Esophagus muscularis mucosa (tissue), 4 donors: Measurements from ENCODE around the gene PAX6. TPM values are rescaled to one million over a fixed set of nuclear protein-coding genes. Genes with fewer than 3 reads are reported as not detected.
"Not testable (repeated sequence)": the region's sequence is repeated elsewhere in the genome, so short reads cannot be mapped to it uniquely, and the experiment has no call there.

Experiments
- DNase-seq: peaks from one replicate; pipeline ENCODE4 v3.0.0-alpha.2; 2017; ENCODE audit errors: extremely low spot score
- H3K27ac ChIP-seq, 4 donors: fragments of 200-600 bp; sonication (generic); replicated peaks in 1 of 4; 1 replicate in 3 of 4; 2 replicates in 1 of 4; pipeline ENCODE4 v1.5.1; 2016 to 2019; ENCODE audit warnings: mild to moderate bottlenecking in 1 of 4
- H3K27me3 ChIP-seq, 4 donors: fragments of 200-600 bp; sonication (generic); one replicate each; pipeline versions ENCODE4 v1.5.1 to v1.6.0; 2016 to 2019
- H3K36me3 ChIP-seq, 4 donors: fragments of 200-600 bp; sonication (generic); one replicate each; pipeline ENCODE4 v1.5.1; 2016 to 2019
- H3K4me1 ChIP-seq, 4 donors: fragments of 200-600 bp; sonication (generic); one replicate each; pipeline ENCODE4 v1.5.1; 2016 to 2019
- H3K4me3 ChIP-seq, 4 donors: fragments of 200-600 bp; sonication (generic); 1 replicate in 2 of 4; 2 replicates in 2 of 4; pipeline ENCODE4 v1.5.1; 2016 to 2019; ENCODE audit warnings: mild to moderate bottlenecking in 4 of 4, moderate library complexity in 1 of 4
- H3K9me3 ChIP-seq, 4 donors: fragments of 200-600 bp; sonication (generic); 1 replicate in 3 of 4; 2 replicates in 1 of 4; pipeline ENCODE4 v1.5.1; 2016 to 2019
- CTCF ChIP-seq, 3 experiments: fragments of 200-600 bp in 2 of 3; fragments of 450-650 bp in 1 of 3; sonication (generic) in 2 of 3; IDR thresholded peaks; one replicate each; pipeline ENCODE4 v1.5.1; 2017 to 2019; ENCODE audit warnings: antibody characterized with exemption in 3 of 3, mild to moderate bottlenecking in 2 of 3, moderate library complexity in 1 of 3
- EP300 ChIP-seq: sonication (generic); formaldehyde crosslinking; IDR thresholded peaks from one replicate; pipeline ENCODE4 v1.6.1; 2017; ENCODE audit warnings: antibody characterized with exemption
- POLR2A ChIP-seq: fragments of 450-650 bp; IDR thresholded peaks from one replicate; pipeline ENCODE4 v1.6.1; 2017; ENCODE audit warnings: antibody characterized with exemption, moderate library complexity, mild to moderate bottlenecking, low read depth
- POLR2AphosphoS5 ChIP-seq, 2 donors: sonication (generic); formaldehyde crosslinking; IDR thresholded peaks; one replicate each; pipeline ENCODE4 v1.6.1; 2017; ENCODE audit warnings: antibody characterized with exemption in 2 of 2
- WGBS: methylation state at CpG from one replicate; pipeline ENCODE4 v1.1.5; 2018; 5-methylcytosine and 5-hydroxymethylcytosine counted together
- intact Hi-C: fragments of 100-400 bp; cut with DNase I; formaldehyde crosslinking; loops from one replicate; pipeline ENCODE4 v1.15.1; 2023
- total RNA-seq, 4 donors: library from RNA; depleted of rRNA; stranded (reverse); fragments of >200 nt; gene quantifications; one replicate each; pipeline versions ENCODE4 v1.1.0 to v1.2.1, GENCODE V29; 2016

The PAX6 gene
- total RNA-seq, 4 donors from 2014 or later: 0.06 TPM; not detected in 3

- no peak for DNase-seq
- H3K27me3 ChIP-seq: no peaks in the 10 kb centered on the region
- no peaks in the 10 kb centered on the region for H3K9me3 ChIP-seq
- 59% methylated on average over 1 of the region's 1 CpG for WGBS
- TF ChIP-seq EP300: no peak
- no peak for TF ChIP-seq POLR2A
- TF ChIP-seq CTCF (IDR thresholded peaks at IDR 0.05): no peak
- no peak for TF ChIP-seq POLR2AphosphoS5 (IDR thresholded peaks at IDR 0.05)
- H3K36me3 ChIP-seq: no peaks in the 10 kb centered on the region
- H3K4me1 ChIP-seq: no peaks in the 10 kb centered on the region
- no peak overlapping the region for H3K4me3 ChIP-seq
- no peak overlapping the region for H3K27ac ChIP-seq
- intact Hi-C loops: no loop called here
Measured at GRCh38 chr11:31747581-31747980, 63.5 kb downstream of the PAX6 start.

GRCh38 chr11:31740731-31741368, 70.3 kb downstream of the PAX6 start:
- 96% methylated on average over 26 of the region's 26 CpGs for WGBS

GRCh38 chr11:31740131-31740530, 71.0 kb downstream of the PAX6 start:
- intact Hi-C loops: no loop called here
- DNase-seq: no peak
- TF ChIP-seq POLR2AphosphoS5 (IDR thresholded peaks at IDR 0.05) (no peak), CTCF (IDR thresholded peaks at IDR 0.05) (no peak), POLR2A (no peak), EP300 (no peak)
- Histone ChIP-seq H3K27me3 (no peaks in the 10 kb centered on the region), H3K27ac (no peak overlapping the region), H3K4me1 (no peaks in the 10 kb centered on the region), H3K4me3 (no peak overlapping the region), H3K9me3 (peaks cover 0 to 10% (median 4%) of the 10 kb centered on the region in 4 donors), H3K36me3 (no peaks in the 10 kb centered on the region)
- WGBS: 64% methylated on average over 1 of the region's 1 CpG

More at GRCh38 chr11:31740731-31741368, 70.3 kb downstream of the PAX6 start:
- H3K27me3 ChIP-seq, intact Hi-C loops, H3K36me3 ChIP-seq, H3K4me1 ChIP-seq, H3K4me3 ChIP-seq, DNase-seq, H3K9me3 ChIP-seq, H3K27ac ChIP-seq: not testable (repeated sequence)
